Bronchus fibroblast of lung (primary cell): Measurements from ENCODE around the gene HTATSF1. TPM values are rescaled to one million over a fixed set of nuclear protein-coding genes. Genes with fewer than 3 reads are reported as not detected.

Source experiments
- total RNA-seq: library from RNA; depleted of rRNA; stranded (reverse); fragments of >200 nt; gene quantifications from 2 replicates; pipeline ENCODE4 v1.2.3, GENCODE V29; 2015

Gene HTATSF1, protein sequence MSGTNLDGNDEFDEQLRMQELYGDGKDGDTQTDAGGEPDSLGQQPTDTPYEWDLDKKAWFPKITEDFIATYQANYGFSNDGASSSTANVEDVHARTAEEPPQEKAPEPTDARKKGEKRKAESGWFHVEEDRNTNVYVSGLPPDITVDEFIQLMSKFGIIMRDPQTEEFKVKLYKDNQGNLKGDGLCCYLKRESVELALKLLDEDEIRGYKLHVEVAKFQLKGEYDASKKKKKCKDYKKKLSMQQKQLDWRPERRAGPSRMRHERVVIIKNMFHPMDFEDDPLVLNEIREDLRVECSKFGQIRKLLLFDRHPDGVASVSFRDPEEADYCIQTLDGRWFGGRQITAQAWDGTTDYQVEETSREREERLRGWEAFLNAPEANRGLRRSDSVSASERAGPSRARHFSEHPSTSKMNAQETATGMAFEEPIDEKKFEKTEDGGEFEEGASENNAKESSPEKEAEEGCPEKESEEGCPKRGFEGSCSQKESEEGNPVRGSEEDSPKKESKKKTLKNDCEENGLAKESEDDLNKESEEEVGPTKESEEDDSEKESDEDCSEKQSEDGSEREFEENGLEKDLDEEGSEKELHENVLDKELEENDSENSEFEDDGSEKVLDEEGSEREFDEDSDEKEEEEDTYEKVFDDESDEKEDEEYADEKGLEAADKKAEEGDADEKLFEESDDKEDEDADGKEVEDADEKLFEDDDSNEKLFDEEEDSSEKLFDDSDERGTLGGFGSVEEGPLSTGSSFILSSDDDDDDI
- 31.1 and 43.7 TPM in 2 replicates for total RNA-seq

DNA sequence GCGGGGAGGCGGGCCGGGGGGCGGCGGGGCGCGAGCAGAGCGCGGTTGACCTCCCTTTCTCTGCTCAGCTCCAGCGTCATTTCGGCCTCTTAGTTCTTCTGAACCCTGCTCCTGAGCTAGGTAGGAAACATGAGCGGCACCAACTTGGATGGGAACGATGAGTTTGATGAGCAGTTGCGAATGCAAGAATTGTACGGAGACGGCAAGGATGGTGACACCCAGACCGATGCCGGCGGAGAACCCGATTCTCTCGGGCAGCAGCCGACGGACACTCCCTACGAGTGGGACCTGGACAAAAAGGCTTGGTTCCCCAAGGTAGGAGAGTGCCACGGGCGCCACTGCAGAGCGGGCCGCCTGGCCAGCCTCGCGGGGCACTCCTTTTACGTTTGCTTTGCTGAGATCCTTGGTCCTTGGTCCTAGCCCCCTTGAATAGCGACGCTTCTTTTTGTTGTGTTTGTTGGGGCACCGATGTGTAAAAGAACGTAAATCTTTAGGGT, at the start of gene HTATSF1:
TSS of gene HTATSF1 (plus strand) at position 37 of the 497 bp plus-strand sequence. CDS start at position 130, 93 bp downstream.

DNA sequence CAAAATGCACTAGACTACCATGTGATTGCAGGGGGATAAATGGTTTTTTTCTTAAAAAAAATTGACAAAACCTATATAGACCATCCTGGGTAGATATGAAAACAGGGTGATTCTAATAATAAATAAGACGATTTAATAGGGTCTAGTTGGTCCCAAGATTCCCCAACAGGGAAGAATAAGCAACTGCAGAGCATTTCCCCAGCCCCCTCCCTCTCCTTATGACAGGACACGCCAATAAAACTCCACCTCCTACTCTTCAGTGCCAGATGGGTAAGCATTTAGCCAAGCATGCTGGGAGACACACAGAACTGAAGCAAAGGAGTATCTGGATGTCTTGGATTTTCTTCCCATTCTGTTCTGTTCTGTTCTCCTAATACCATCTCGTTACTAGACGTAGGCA, 9.7 kb upstream of the HTATSF1 start, which contains the start of gene BRS3:
TSS of gene BRS3 (plus strand) at position 301 of the 400 bp plus-strand sequence. CDS start 168 bp downstream, outside the sequence.

DNA sequence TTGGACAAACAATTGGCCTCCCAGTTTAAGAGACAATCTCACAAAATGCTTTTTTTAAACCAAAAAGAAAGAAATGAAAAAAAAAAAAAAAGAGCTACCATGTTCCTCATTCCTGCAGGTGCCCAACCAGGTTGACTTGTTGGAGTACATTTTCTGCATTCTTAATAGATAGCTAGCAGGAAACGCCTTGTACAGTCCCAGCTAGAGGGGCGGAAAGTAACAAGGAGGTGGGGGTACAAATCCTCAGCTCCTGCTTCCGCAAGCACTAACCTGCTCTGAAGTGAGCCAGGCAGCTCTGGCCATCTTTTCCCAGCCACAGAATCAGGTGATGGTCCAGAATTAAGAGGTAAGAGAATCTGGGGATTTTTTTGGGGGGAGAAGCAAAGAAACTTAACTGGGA, 34.6 kb downstream of the HTATSF1 start, which contains the start of gene VGLL1:
TSS of gene VGLL1 (plus strand) at position 265 of the 400 bp plus-strand sequence. CDS start 3,806 bp downstream, outside the sequence.

Other genes starting within 250 kb of the HTATSF1 start
- gene MAP7D3, start 246.2 kb upstream of the HTATSF1 start, total RNA-seq: 9.7 and 12.6 TPM in 2 replicates
- gene ADGRG4, start 196.6 kb upstream of the HTATSF1 start, total RNA-seq: not detected in 2 replicates
- not detected in 2 replicates for gene BRS3, start 9.6 kb upstream of the HTATSF1 start, total RNA-seq
- gene VGLL1, start 34.6 kb downstream of the HTATSF1 start, total RNA-seq: not detected in 2 replicates
- not detected in 2 replicates for gene CD40LG, start 150.6 kb downstream of the HTATSF1 start, total RNA-seq